ENCODE measurements around the gene TARS1. TPM values are rescaled to one million over a fixed set of nuclear protein-coding genes. Genes with fewer than 3 reads are reported as not detected.
"Not testable (repeated sequence)": the region's sequence is repeated elsewhere in the genome, so short reads cannot be mapped to it uniquely, and the experiment has no call there.

TARS1 gene
- total and polyA plus RNA-seq, 5 donors, result 61.7 to 85.0 (median 74.5) TPM

- H3K4me3 ChIP-seq (ENCODE audit: low read length); H3K4me1 ChIP-seq (ENCODE audit: control insufficient read depth, insufficient read depth, low read length); H3K9me3 ChIP-seq (ENCODE audit: control insufficient read depth, low read length); ATAC-seq; intact Hi-C loops (cut with DNase I); H3K27ac ChIP-seq (ENCODE audit: low read length); H3K27me3 ChIP-seq (ENCODE audit: control insufficient read depth, insufficient read depth): not testable (repeated sequence)
- 97% methylated on average over 32 of the region's 32 CpGs for WGBS
- DNase-seq, result peak in 1 of 3 donors; percentile 49
These were observed 74.6 kb downstream of the TARS1 start for GRCh38 chr5:33515366-33515765.

- Histone ChIP-seq H3K27me3 (ENCODE audit: control insufficient read depth, insufficient read depth) (no peaks in the 10 kb centered on the region), H3K9me3 (ENCODE audit: control insufficient read depth, low read length) (no peaks in the 10 kb centered on the region), H3K4me3 (ENCODE audit: low read length) (no peak overlapping the region), H3K27ac (ENCODE audit: low read length) (no peak overlapping the region), H3K4me1 (ENCODE audit: control insufficient read depth, insufficient read depth, low read length) (no peaks in the 10 kb centered on the region)
- ATAC-seq, result no peak
- WGBS, result 59% methylated on average over 2 of the region's 2 CpGs
- intact Hi-C loops (cut with DNase I), result no loop called here
- DNase-seq, result no peak
These were observed 75.7 kb downstream of the TARS1 start for GRCh38 chr5:33516421-33516820.
